Neuronal stem cell (in vitro differentiated cells): ENCODE data around the gene METTL24.

ENCODE experiments used
- DNase-seq: peaks from one replicate; pipeline ENCODE4 v3.0.0-alpha.2; 2013; ENCODE audit warnings: low spot score
- H2AFZ ChIP-seq: one replicate; pipeline ENCODE4 v1.6.1; 2013; ENCODE audit warnings: mild to moderate bottlenecking, low read length, inconsistent platforms
- H2AK5ac ChIP-seq: 2 replicates; pipeline ENCODE4 v1.6.1; 2013; ENCODE audit warnings: low read depth, mild to moderate bottlenecking, inconsistent platforms, low read length, moderate library complexity, mixed read lengths
- H2BK120ac ChIP-seq: 2 replicates; pipeline ENCODE4 v1.6.1; 2013; ENCODE audit warnings: low read depth, mild to moderate bottlenecking, inconsistent platforms, low read length, moderate library complexity, mixed read lengths
- H2BK12ac ChIP-seq: one replicate; pipeline ENCODE4 v1.6.1; 2013; ENCODE audit warnings: low read length, inconsistent platforms
- H2BK15ac ChIP-seq: 2 replicates; pipeline ENCODE4 v1.6.1; 2013; ENCODE audit warnings: mild to moderate bottlenecking, low read length, inconsistent platforms, mixed read lengths
- H2BK5ac ChIP-seq: one replicate; pipeline ENCODE4 v1.6.1; 2013; ENCODE audit warnings: inconsistent platforms, mild to moderate bottlenecking, low read length, moderate library complexity
- H3K14ac ChIP-seq: one replicate; pipeline ENCODE4 v1.6.1; 2013; ENCODE audit warnings: low read length, inconsistent platforms
- H3K18ac ChIP-seq: 2 replicates; pipeline ENCODE4 v1.6.1; 2013; ENCODE audit warnings: low read length, inconsistent platforms
- H3K23ac ChIP-seq: 2 replicates; pipeline ENCODE4 v1.6.1; 2013; ENCODE audit warnings: low read depth, mild to moderate bottlenecking, mixed read lengths, low read length, inconsistent platforms; ENCODE audit not compliant: poor library complexity
- H3K27ac ChIP-seq: replicated peaks from 3 replicates; pipeline ENCODE4 v1.5.1; 2013; ENCODE audit warnings: low read length, inconsistent platforms
- H3K27me3 ChIP-seq, 3 experiments: 2 replicates each; pipeline ENCODE4 v1.6.1; 2013; ENCODE audit warnings: low read length in 3 of 3, mild to moderate bottlenecking in 2 of 3, inconsistent platforms in 1 of 3, low read depth in 1 of 3, mixed read lengths in 1 of 3, moderate library complexity in 1 of 3; ENCODE audit not compliant: control insufficient read depth in 3 of 3, insufficient read depth in 3 of 3
- H3K36me3 ChIP-seq, 2 donors: replicated peaks in 1 of 2; 2 replicates each; pipeline ENCODE4 v1.6.1; 2013; ENCODE audit warnings: low read length in 2 of 2; ENCODE audit not compliant: control insufficient read depth in 2 of 2, insufficient read depth in 2 of 2
- H3K4ac ChIP-seq: 2 replicates; pipeline ENCODE4 v1.6.1; 2013; ENCODE audit warnings: inconsistent platforms, mild to moderate bottlenecking, low read length, moderate library complexity
- H3K4me1 ChIP-seq, 2 donors: 1 replicate in 1 of 2; 2 replicates in 1 of 2; pipeline ENCODE4 v1.6.1; 2013; ENCODE audit warnings: low read length in 2 of 2, low read depth in 1 of 2; ENCODE audit not compliant: control insufficient read depth in 2 of 2, insufficient read depth in 1 of 2
- H3K4me2 ChIP-seq: one replicate; pipeline ENCODE4 v1.6.1; 2013; ENCODE audit warnings: mild to moderate bottlenecking, low read length, inconsistent platforms; ENCODE audit not compliant: insufficient read depth, poor library complexity, severe bottlenecking
- H3K4me3 ChIP-seq, 2 donors: 2 replicates each; pipeline ENCODE4 v1.5.1; 2013; ENCODE audit warnings: low read length in 2 of 2, mild to moderate bottlenecking in 2 of 2, inconsistent platforms in 1 of 2, moderate library complexity in 1 of 2
- H3K79me1 ChIP-seq: one replicate; pipeline ENCODE4 v1.6.1; 2013; ENCODE audit warnings: low read depth, mild to moderate bottlenecking, inconsistent platforms, low read length, moderate library complexity
- H3K9ac ChIP-seq: one replicate; pipeline ENCODE4 v1.6.1; 2013; ENCODE audit warnings: mild to moderate bottlenecking, low read depth, low read length, inconsistent platforms; ENCODE audit not compliant: poor library complexity
- H3K9me3 ChIP-seq, 2 donors: replicated peaks in 1 of 2; 2 replicates each; pipeline versions ENCODE3 to v1.6.1; 2013; ENCODE audit warnings: low read length in 2 of 2, mild to moderate bottlenecking in 2 of 2, inconsistent platforms in 1 of 2, low read depth in 1 of 2, mixed read lengths in 1 of 2, moderate library complexity in 1 of 2; ENCODE audit not compliant: control insufficient read depth in 2 of 2, insufficient read depth in 1 of 2
- H4K8ac ChIP-seq: one replicate; pipeline ENCODE4 v1.6.1; 2013; ENCODE audit warnings: low read depth, mild to moderate bottlenecking, inconsistent platforms, low read length, moderate library complexity
- H4K91ac ChIP-seq: one replicate; pipeline ENCODE4 v1.6.1; 2013; ENCODE audit warnings: low read length, low read depth, mild to moderate bottlenecking, inconsistent platforms; ENCODE audit not compliant: poor library complexity
- WGBS, 2 donors: extraction: QIAGEN DNeasy Blood & Tissue Kit; methylation state at CpG; one replicate each; pipeline ENCODE4 v1.1.7; 2013; ENCODE audit warnings: missing lambda C conversion rate in 2 of 2, mixed read lengths in 1 of 2; ENCODE audit not compliant: insufficient read length in 2 of 2, insufficient replicate concordance in 1 of 2; ENCODE audit errors: extremely low coverage in 2 of 2; 5-methylcytosine and 5-hydroxymethylcytosine counted together

Gene METTL24

GRCh38 chr6:110322874-110323242 lies 35.3 kb downstream of the METTL24 start:
- Histone ChIP-seq H3K4me3 (no peak overlapping the region), H2BK12ac (no peak overlapping the region), H3K4ac (no peak overlapping the region), H3K23ac (no peak overlapping the region), H3K9me3 (no peaks in the 10 kb centered on the region), H3K18ac (peak overlapping the region; percentile 44), H3K27me3 (no peaks in the 10 kb centered on the region), H3K4me2 (no peak overlapping the region), H2BK120ac (no peak overlapping the region), H2AFZ (peak overlapping the region; percentile 80), H3K36me3 (no peaks in the 10 kb centered on the region), H2AK5ac (no peak overlapping the region), H3K14ac (no peak overlapping the region), H3K4me1 (peaks cover 13 to 21% of the 10 kb centered on the region in 2 donors), H2BK15ac (no peak overlapping the region), H2BK5ac (no peak overlapping the region), H4K91ac (no peak overlapping the region), H3K9ac (no peak overlapping the region), H3K79me1 (no peaks in the 10 kb centered on the region), H4K8ac (no peak overlapping the region), H3K27ac (no peak overlapping the region)
- no peak for DNase-seq
- no CpG with 5 or more reads among the region's 4 CpGs for WGBS, 2 donors

- Histone ChIP-seq H2AK5ac (no peak overlapping the region), H2AFZ (peak overlapping the region; percentile 80), H3K4me1 (peaks cover 11 to 19% of the 10 kb centered on the region in 2 donors), H3K4me3 (no peak overlapping the region), H2BK12ac (no peak overlapping the region), H3K36me3 (no peaks in the 10 kb centered on the region), H3K9me3 (no peaks in the 10 kb centered on the region), H3K14ac (no peak overlapping the region), H3K9ac (no peak overlapping the region), H3K79me1 (no peaks in the 10 kb centered on the region), H3K27me3 (no peaks in the 10 kb centered on the region), H4K8ac (no peak overlapping the region), H3K4ac (no peak overlapping the region), H2BK15ac (no peak overlapping the region), H4K91ac (no peak overlapping the region), H3K18ac (peak overlapping the region; percentile 44), H3K23ac (no peak overlapping the region), H2BK120ac (no peak overlapping the region), H3K27ac (no peak overlapping the region), H2BK5ac (no peak overlapping the region), H3K4me2 (no peak overlapping the region)
- no peak for DNase-seq
- no CpG with 5 or more reads among the region's 6 CpGs for WGBS, 2 donors
These were observed 35.8 kb downstream of the METTL24 start for GRCh38 chr6:110322151-110322873.

DNA sequence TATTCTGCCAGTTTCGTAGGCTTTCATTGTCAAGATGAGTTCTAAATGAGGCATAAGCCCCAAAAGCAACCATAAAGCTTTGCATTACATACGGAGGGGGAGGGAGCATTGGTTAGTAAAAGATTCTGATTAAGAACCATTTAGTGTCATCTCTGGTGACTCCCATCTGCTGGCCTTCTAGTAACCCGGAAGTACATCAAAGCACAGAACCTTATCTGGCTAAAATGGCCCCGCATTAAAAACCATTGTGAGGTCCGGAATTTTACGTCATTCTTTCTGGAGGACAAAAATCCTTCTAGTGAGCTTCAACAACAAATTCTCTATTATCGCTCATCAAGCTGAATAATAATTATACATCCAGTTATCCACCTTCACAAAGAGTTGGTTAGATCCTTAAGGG lies 37.8 kb downstream of the METTL24 start:
- no peaks in the 10 kb centered on the region for H3K79me1 ChIP-seq
- H3K4me1 ChIP-seq = peaks cover 11 to 19% of the 10 kb centered on the region in 2 donors
- WGBS, 2 donors = no CpG with 5 or more reads among the region's 7 CpGs
- no peak overlapping the region for H3K23ac ChIP-seq
- H3K4ac ChIP-seq = no peak overlapping the region
- no peak overlapping the region for H3K18ac ChIP-seq
- no peak overlapping the region for H3K27ac ChIP-seq
- no peaks in the 10 kb centered on the region for H3K36me3 ChIP-seq
- no peak overlapping the region for H3K4me3 ChIP-seq
- DNase-seq = no peak
- no peak overlapping the region for H2BK120ac ChIP-seq
- H4K91ac ChIP-seq = no peak overlapping the region
- no peak overlapping the region for H2BK15ac ChIP-seq
- no peak overlapping the region for H2AFZ ChIP-seq
- H2BK5ac ChIP-seq = no peak overlapping the region
- H3K4me2 ChIP-seq = no peak overlapping the region
- H3K14ac ChIP-seq = no peak overlapping the region
- H2BK12ac ChIP-seq = no peak overlapping the region
- H3K9ac ChIP-seq = no peak overlapping the region
- H4K8ac ChIP-seq = no peak overlapping the region
- H3K9me3 ChIP-seq = no peaks in the 10 kb centered on the region
- no peaks in the 10 kb centered on the region for H3K27me3 ChIP-seq
- H2AK5ac ChIP-seq = no peak overlapping the region

DNA sequence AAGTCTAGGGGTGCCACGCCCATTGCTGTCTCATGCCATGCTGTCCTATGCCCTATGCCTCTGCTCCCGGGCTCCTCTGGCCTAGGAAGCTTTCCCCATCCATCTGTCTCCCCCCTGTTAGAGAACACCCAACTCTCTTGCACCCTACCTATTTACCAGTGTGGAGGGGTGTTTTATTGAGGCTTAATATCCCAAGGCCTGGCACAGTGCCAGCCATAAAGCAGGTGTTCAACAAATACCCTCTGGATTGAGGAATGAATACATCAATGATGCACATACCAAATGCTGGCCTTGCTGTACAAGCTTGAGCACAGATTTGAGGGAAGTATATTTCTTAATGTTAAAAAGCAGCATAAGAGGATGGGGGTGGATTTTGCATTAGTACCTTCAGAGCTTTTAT lies 38.3 kb downstream of the METTL24 start:
- Histone ChIP-seq H2BK5ac (no peak overlapping the region), H3K4ac (no peak overlapping the region), H2BK15ac (no peak overlapping the region), H2BK12ac (no peak overlapping the region), H3K27ac (no peak overlapping the region), H3K9me3 (no peaks in the 10 kb centered on the region), H2AK5ac (no peak overlapping the region), H2BK120ac (no peak overlapping the region), H4K8ac (no peak overlapping the region), H3K14ac (no peak overlapping the region), H3K4me3 (no peak overlapping the region), H3K27me3 (no peaks in the 10 kb centered on the region), H4K91ac (no peak overlapping the region), H3K36me3 (no peaks in the 10 kb centered on the region), H3K79me1 (no peaks in the 10 kb centered on the region), H3K9ac (no peak overlapping the region), H3K23ac (no peak overlapping the region), H3K4me2 (no peak overlapping the region), H3K18ac (no peak overlapping the region), H2AFZ (no peak overlapping the region), H3K4me1 (peaks cover 11 to 19% of the 10 kb centered on the region in 2 donors)
- no CpG with 5 or more reads among the region's 2 CpGs for WGBS, 2 donors
- DNase-seq = no peak
